CD1c-positive myeloid dendritic cell (primary cell): Measurements from ENCODE around the gene FAM110C.
"Not testable (repeated sequence)": the region's sequence is repeated elsewhere in the genome, so short reads cannot be mapped to it uniquely, and the experiment has no call there.

ENCODE experiments used
- DNase-seq: peaks from one replicate; pipeline ENCODE4 v3.0.0-alpha.2; 2016; ENCODE audit errors: extremely low spot score

Gene FAM110C

DNA sequence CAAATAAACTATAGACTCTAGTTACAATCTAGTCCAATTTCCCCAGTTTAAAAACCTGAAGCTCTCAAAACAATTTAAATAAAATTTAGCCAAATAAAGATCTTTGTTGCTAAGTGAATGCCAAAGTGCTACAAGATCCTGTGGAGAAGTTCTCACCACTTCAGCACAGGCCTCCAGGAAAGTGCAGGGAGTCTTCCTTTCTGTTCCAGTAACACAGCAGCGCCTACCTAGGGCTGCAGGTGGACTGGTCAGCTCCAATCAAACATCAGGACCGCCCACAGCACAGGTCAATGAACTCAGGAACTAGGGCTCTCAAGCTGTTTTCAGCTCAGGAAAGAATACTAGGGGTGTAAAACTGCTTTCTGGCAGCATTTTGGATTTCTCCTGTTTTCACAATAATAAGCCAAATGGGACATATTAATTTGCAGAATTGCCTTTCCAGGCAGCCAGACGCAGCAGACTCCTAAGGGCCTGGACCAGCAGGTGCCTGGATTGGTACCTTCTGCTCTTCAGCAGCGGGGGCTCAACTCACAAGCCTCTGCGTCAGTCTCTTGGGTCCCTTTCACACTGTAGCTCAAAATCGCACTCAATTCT, 1.5 kb downstream of the FAM110C start:
- DNase-seq = no peak

DNA sequence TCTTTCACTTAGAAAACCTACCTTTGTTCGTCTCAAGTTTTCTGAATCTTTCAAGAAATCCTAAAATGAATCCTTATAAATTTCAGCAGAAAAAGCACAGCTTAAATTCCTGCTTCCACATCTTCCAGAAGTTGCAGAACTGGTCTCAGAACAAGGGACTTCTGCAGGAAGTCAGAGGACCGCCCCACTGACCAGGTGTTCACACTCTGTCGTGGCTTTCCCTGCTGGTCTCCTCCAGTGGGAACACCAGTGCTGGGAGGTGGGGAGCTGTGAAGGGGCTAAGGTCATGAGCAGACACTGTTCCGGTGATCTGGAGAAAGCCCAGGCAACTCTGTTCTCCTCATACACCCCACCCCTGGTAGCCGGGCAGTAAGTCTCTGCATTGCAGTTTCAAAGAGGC, 3.5 kb downstream of the FAM110C start:
- no peak for DNase-seq

DNA sequence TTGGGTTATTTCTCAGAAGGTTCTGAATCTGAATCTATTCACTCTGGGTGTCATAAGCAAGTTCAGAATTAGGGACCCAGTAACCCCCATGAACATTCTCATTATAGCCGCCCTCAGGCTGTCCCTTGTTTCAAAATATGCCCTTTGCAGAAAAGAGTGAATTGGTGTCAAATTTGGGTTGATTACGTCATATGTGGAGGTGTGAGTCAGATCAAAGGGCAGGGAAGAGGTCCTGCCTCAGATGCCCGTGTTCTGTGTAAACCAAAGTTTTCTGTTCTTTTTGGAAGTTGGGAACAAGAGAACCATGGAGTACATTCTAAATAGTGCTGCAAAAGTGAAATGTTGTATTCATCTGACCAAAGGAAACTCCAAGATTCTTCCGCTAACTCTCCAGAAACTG, 5.8 kb downstream of the FAM110C start:
- DNase-seq = no peak

DNA sequence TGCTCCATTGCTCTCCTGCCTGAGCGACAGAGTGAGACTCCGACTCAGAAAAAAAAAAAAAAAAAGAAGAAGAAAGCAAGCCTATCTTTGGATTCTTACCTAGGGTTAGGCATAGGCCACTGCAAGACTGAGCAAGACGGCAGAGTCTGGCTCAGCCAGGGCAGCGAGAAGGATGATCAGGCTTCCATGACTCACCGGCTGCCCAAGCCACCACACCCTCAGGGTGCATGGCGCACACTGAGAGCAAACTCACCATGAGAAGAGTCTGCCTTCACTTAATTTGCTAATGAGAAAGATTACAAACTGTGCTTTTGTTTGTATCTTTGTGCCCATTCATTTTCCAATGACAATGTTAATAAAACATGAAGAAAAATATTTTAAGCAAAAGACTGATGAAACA, 8.2 kb downstream of the FAM110C start:
- no peak for DNase-seq

DNA sequence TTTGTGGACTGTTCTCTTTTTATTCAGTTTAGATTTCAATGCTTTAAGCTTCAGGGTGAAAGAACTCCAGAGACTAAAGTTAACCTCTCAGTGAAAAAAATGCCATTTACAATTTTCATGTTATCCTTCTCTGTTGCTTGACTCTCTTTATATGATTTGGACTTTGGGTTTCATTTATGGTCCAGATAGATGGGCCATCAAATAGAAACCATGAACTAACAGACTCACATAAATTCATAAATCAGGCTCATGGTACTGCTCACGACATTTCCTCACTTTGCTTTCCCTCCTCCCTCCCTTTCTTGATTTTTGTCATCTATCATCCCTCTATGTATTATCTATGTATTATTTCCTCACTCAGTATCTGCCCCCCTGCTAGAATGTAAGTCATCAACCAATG, 10.0 kb downstream of the FAM110C start:
- DNase-seq = no peak

DNA sequence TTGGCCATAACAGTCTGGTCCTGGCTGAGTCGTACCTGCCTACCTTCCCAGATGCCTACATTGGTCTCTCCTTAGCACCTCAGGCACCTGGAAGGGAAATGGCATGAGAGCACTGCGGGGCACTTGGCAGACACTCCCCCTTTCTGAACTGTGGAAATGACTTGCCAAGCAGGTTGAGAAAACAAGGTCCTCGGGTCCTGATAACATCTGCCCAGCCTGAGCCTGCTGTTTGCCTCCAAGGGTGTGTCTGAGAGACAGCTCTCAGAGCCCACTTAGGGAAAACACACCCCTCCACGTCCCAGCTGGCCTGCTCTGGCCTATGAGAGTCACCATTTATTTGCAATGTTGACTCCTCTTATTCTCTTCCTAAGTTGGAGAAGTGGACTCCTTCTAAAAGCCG, 10.5 kb downstream of the FAM110C start:
- no peak for DNase-seq

DNA sequence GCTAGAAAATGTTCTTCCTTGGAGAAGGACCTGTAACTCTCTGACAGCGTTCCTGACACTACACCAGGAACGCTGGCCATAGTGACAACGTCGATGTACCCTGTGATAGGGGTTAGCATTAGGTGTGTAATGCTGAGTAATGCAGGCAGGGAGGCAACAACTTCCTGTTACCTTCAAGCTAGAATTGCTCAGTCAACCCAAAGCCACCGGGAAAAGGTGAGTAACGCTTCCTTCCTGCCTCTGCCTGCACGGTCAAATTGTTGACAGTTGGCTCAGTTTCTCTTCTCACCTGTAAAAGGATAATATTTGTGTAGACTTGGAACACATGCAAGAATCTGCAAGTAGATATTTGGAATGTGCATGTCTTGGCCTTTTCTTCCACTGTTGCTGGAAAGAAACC, 12.7 kb downstream of the FAM110C start:
- DNase-seq = no peak

DNA sequence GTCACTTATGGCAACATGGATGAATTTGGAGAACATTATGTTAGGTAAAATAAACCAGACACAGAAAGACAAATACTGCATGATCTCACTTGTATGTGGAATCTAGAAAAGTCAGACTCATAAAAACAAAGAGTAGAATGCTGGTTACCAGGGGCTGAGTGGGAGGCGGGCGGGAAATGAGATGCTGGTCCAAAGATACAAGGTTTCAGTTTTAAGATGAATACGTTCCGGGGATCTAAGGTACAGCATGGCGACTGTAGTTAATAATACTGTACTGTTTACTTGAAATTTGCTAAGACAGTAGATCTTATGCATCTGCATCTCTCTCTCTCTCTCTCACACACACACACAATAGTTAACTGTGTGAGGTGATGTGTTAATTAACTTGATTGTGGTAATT, 14.2 kb downstream of the FAM110C start:
- DNase-seq = no peak

DNA sequence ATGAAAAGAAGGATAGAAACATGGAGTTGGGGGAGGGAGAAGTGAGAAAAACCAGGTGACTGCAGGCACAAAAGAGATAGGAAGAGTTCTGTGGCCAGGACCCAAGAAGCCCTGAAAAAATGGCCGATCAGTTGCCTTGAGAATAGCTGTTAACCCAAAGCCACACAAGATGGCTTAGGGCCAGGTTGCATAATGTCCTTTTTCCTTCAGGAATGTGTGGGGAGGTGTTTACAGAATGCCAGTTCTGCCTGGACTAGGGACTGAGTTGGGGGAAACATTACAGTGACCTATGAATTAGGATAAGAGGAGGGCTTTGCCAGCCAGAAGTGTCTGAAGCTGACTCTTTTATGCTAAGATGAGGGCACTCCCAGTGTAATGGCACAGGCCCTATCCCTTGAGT, 17.1 kb downstream of the FAM110C start:
- no peak for DNase-seq

DNA sequence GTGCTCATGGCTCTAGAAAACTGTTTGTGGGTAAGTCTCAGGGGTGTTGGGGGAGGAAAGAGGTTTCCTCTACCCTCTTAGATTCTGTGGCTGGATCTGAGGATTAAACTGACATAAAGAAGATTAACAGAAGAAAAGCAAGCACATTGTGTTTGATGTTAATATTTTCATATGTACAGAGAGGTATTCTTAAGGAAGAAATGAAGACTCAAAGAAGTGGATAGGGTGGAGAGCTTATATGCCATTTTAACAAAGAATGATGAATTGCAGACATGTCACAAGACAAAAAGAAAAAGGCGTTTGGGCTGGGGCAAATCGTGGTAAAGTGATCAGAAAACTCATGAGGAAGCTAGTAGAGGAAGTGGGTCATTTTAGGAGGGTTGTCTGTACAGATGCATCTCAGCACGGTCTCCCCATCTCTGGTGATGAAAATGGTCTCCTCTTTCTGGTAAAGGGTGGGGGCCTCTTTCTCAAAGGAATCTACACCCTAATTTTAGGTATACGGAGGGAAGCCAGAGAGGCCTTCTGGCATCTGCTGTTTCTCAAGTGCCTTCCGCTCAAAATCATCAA, 17.8 kb downstream of the FAM110C start:
- DNase-seq = no peak

DNA sequence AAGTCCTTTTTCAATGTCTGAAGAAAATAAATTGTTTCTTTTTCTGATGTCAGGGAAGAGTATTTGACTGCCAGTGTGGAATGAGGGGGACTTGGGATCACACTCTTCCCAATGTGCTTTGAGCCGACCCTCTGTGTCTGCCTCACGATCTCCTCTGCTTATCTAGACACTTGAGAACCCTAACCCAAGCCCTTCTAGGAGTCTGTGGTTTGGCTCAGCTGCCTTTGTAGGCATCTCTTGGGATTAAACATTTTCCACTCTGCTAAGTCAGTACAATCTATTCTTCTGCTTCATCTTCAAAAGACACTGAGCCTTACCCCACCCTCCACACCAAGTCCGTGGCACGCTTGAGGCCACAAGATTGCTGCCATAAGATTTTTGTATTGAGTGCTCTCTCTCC, 19.4 kb downstream of the FAM110C start:
- no peak for DNase-seq

DNA sequence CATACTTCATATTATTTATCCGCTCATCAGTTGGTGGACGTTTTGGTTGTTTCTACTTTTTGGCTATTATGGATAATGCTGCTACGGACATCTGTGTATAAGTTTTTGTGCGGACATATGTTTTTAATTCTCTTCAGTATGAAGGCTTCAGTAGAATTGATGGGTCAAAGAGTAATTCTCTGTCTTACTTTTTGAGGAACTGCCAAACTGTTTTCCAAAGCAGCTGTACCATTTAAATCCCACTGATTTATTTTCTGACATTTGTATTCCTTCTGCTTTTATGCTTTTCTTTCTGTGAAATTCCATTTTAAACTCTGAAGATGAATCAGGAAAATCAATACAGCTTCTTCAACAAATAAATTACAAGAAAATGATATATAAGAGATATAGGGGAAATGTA, 20.8 kb downstream of the FAM110C start:
- no peak for DNase-seq

DNA sequence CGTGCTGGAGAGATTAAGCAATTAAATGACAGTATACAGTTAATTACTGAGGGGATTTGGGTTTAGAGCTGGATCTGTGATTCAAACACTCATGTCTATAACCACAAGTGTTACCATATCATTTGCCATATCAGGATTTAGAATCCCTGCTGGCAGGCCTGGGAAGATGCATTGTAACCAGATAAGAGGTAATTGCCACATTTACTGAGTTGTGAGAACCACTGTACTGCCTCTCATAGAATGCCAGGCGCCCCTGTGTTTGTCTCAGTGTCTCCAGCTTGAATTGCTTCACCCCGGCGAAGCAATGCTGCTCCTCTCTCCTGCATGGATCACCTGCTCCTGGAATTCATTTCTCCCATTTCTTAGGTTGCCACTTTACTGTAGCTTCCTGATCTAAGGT, 21.7 kb downstream of the FAM110C start:
- DNase-seq = not testable (repeated sequence)

DNA sequence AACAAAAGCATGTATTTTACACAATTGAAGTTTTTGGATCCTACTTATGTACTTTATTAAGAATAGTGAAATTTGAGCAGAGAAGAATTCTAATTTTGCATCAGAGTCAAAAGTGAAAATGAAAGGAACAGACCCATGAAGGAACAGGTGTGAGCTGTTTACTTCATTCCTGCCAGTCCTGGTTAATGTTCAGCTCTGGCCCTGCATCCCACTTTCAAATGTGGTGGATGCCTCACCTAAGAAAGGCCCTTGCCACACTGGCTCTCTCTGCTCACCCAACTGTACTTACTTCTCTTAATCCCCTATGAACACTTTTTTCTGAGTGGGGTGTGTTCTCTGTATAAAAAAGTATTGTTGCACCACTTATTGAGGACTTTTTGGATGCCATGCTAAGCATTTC, 22.2 kb downstream of the FAM110C start:
- no peak for DNase-seq

DNA sequence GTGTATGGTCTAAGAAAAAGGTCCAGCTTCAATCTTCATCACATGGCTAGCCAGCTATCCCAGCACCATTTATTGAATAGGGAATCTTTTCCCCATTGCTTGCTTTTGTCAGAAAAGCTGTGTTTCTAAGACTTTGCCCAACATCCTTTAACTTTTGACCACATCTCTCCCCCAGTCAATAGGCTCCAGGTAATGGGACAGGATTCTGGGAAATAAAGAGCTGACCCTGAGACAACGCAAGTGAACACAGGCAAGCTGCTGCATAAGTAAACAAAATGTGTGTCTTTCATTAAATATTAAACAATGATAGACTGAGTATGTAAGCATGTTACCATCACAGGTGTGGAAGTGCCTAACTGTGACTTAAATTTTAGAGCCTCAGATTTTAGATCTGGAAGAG, 23.0 kb downstream of the FAM110C start:
- no peak for DNase-seq

DNA sequence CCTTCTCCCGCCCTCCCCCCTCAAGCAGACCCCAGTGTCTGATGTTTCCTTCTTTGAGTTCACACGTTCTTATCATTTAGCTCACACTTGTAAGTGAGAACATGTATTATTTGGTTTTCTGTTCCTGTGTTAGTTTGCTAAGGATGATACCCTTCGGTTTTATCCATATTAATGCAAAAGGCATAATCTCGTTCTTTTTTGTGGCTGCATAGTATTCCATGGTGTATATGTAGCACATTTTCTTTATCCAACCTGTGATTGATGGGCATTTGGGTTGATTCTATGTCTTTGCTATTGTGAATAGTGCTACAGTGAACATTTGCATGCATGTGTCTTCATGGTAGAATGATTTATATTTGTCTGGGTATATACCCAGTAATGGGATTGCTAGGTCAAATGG, 24.1 kb downstream of the FAM110C start:
- not testable (repeated sequence) for DNase-seq

DNA sequence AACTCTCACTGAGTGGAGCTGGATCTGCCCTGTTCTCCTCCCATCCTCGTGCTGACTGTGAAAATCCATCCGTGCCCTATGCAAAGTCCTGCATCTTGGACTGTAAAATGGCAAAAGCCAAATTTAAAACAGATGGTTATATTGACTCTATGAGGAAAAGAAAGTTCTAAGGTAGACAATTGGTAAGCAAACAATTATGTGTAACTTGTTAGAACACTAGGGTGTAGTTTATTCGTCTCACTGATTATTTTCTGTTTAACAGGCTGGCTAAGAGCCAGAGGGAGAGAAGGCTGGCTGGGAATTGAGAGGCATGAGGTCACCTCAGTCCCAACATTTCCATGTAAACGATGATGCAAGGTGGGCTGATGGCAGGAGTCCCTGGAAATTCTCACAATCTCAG, 26.0 kb downstream of the FAM110C start:
- not testable (repeated sequence) for DNase-seq

DNA sequence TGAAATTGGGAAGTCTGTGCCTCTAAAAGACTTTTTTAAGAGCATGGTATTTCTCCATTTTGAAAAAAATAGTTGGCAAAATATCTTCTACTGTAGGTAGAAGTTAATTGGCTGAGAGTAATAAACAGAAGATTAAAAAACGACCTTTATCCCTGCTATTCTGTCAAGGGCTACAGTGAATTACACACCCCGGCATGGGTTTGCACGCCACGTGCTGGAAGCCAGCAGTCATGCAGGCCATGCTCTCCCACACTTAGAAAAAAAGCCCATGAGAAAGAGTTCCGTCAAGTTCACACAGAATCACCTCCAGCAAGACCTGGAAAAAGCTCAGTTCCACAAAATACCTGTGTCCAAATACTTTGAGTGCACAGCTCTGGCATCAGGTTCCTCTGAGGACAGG, 26.8 kb downstream of the FAM110C start:
- no peak for DNase-seq

DNA sequence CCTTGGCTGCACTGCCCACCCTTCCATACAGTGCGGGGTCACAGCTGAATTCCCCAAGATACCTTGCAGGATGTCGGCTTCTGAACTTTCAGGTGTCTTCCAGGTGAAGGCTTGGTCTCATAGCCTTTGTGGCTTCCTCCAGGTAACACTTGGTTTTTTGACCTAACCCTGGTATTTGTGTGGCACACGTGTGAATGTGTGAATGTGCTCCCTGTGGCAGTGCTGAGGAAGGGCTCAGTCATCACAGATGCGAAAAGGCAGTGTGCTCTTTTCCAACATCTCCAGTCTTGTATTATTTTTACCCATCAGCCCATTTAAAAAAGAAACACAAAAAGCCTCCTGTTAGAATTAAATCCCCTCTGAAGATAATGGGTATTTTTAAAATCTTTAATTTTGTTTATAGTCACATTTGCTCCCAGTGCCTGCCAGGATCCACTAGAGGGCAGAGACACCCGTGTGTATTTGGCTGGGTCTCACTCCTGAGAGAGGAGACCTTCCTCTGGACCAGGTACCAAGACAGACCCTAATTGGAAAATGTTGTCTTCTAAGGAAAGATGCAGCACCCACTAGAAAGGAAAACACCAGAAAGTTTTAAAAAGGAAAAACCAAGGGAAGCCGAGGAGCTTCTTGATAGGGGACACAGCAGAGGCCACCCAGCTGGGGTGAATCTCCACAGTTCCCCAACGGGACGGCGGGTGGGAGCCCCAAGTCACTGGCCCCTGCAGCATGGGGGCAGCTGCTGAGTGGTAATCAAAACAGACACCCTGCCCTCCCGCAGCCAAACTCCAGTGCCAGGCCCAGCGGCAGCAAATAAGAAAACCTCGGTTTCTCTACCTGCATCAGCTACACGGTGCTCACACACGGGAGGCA, 27.7 kb downstream of the FAM110C start:
- DNase-seq = no peak

DNA sequence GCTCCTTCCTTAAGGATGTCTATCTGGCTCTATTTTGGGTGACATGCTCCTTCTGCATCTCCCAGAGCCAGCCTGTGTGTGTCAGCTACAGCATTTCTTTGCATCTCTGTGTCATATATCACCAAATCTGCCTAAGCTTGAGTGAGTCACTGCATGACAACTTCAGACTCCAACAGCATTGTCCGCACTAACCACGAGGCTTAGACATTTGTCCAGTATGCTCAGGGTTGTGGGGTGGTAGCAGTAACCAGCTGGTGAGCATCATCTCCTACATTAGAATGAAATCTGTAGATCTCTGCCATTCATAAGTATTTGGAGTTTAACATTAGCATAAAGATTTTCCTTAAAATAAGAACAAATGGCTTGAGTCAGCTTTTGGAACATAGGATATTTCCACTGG, 30.4 kb downstream of the FAM110C start:
- not testable (repeated sequence) for DNase-seq

DNA sequence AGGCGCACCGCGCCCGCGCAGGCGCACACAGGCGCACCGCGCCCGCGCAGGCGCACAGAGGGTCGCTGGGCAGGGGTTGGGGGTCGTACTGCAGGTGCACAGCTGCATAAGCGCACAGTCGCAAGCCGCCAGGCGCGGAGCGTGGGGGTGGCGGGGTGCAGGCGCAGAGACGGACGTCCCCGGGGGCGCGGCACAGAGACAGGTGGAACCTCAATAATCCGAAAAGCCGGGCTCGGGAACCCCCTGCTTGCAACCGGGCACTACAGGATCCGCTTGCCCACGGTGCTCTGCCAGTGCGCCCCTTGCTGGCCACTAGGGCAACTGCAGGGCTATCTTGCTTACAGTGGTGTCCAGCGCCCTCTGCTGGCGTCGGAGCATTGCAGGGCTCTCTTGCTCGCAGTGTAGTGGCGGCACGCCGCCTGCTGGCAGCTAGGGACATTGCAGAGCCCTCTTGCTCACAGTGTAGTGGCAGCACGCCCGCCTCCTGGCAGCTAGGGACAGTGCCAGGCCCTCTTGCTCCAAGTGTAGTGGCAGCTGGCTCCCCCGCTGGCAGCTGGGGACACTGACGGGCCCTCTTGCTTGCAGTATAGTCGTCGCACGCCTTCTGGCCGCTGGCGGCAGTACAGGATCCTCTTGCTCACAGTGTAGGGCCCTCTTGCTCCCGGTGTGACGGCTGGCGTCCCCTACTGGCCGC, 34.9 kb downstream of the FAM110C start:
- DNase-seq = peak; percentile 69

DNA sequence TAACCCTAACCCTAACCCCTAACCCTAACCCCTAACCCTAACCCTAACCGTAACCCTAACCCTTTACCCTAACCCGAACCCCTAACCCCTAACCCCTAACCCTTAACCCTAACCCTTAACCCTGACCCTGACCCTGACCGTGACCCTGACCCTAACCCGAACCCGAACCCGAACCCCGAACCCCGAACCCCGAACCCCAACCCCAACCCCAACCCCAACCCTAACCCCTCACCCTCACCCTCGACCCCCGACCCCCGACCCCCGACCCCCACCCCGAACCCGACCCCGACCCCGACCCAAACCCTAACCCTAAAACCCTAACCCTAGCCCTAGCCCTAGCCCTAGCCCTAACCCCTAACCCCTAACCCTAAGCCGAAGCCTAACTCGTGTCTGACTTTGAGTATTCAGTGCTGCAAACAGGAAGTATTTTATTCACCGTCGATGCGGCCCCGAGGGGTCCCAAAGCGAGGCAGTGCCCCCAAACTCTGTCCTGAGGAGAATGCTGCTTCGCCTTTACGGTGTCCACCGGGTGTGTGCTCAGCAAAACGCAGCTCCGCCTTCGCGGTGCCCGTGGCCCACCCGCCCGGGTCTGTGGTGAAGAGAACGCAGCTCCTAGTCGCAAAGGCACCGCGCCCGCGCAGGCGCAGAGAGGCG, 36.0 kb downstream of the FAM110C start:
- DNase-seq = no peak
